Astrocyte (in vitro differentiated cells and primary cell): ENCODE results near the gene SCNN1B. TPM values are rescaled to one million over a fixed set of nuclear protein-coding genes. Genes with fewer than 3 reads are reported as not detected.

Experiments
- DNase-seq: peaks from one replicate; pipeline ENCODE4 v3.0.0-alpha.2; 2010; ENCODE audit warnings: low read depth
- FAIRE-seq: peaks from 2 replicates; lab custom pipeline; 2011; peaks lifted over from hg19 to GRCh38; lab: Jason Lieb, UNC
- H2AFZ ChIP-seq: 2 replicates; pipeline ENCODE4 v1.6.0; 2012; ENCODE audit warnings: low read depth, low read length, inconsistent platforms
- H3K27ac ChIP-seq: 2 replicates; pipeline ENCODE4 v1.5.1; 2011; ENCODE audit warnings: low read depth, low read length, inconsistent platforms
- H3K27me3 ChIP-seq: 2 replicates; pipeline ENCODE4 v1.6.0; 2011; ENCODE audit warnings: low read length, inconsistent platforms; ENCODE audit not compliant: insufficient read depth
- H3K36me3 ChIP-seq: 2 replicates; pipeline ENCODE4 v1.5.1; 2011; ENCODE audit warnings: low read length, inconsistent platforms; ENCODE audit not compliant: insufficient read depth
- H3K4me1 ChIP-seq: 2 replicates; pipeline ENCODE4 v1.5.1; 2011; ENCODE audit warnings: low read length, inconsistent platforms; ENCODE audit not compliant: insufficient read depth
- H3K4me2 ChIP-seq: 2 replicates; pipeline ENCODE4 v1.6.0; 2012; ENCODE audit warnings: low read length, inconsistent platforms
- H3K4me3 ChIP-seq: 2 replicates; pipeline ENCODE4 v1.5.1; 2011; ENCODE audit warnings: low read depth, mild to moderate bottlenecking, low read length, inconsistent platforms; ENCODE audit not compliant: insufficient read depth
- H3K79me2 ChIP-seq: 2 replicates; pipeline ENCODE4 v1.6.0; 2012; ENCODE audit warnings: mild to moderate bottlenecking, low read length, inconsistent platforms; ENCODE audit not compliant: insufficient read depth
- H3K9ac ChIP-seq: 2 replicates; pipeline ENCODE4 v1.6.0; 2012; ENCODE audit warnings: mild to moderate bottlenecking, low read length, inconsistent platforms
- H3K9me3 ChIP-seq: 2 replicates; pipeline ENCODE4 v1.5.1; 2012; ENCODE audit warnings: low read depth, mild to moderate bottlenecking, low read length, inconsistent platforms; ENCODE audit not compliant: insufficient read depth
- H4K20me1 ChIP-seq: 2 replicates; pipeline ENCODE4 v1.6.0; 2012; ENCODE audit warnings: low read length, inconsistent platforms; ENCODE audit not compliant: insufficient read depth
- H3K27ac Mint-ChIP-seq: one replicate; pipeline ENCODE4 v1.8.0; 2021; ENCODE audit warnings: mild to moderate bottlenecking, mixed read lengths; ENCODE audit not compliant: unreplicated experiment
- H3K27me3 Mint-ChIP-seq: one replicate; pipeline ENCODE4 v1.8.0; 2021; ENCODE audit warnings: low read depth, mixed read lengths; ENCODE audit not compliant: unreplicated experiment
- H3K36me3 Mint-ChIP-seq: one replicate; pipeline ENCODE4 v1.8.0; 2021; ENCODE audit warnings: low read depth, mixed read lengths; ENCODE audit not compliant: unreplicated experiment
- H3K4me1 Mint-ChIP-seq: one replicate; pipeline ENCODE4 v1.8.0; 2021; ENCODE audit warnings: low read depth, mixed read lengths; ENCODE audit not compliant: unreplicated experiment
- H3K4me3 Mint-ChIP-seq: one replicate; pipeline ENCODE4 v1.8.0; 2021; ENCODE audit warnings: mild to moderate bottlenecking, moderate library complexity, mixed read lengths; ENCODE audit not compliant: unreplicated experiment
- H3K9me3 Mint-ChIP-seq: one replicate; pipeline ENCODE4 v1.8.0; 2021; ENCODE audit warnings: mild to moderate bottlenecking, mixed read lengths; ENCODE audit not compliant: unreplicated experiment
- CTCF ChIP-seq: IDR thresholded peaks from 2 replicates; pipeline ENCODE4 v1.5.1; 2011; ENCODE audit warnings: low read depth, mild to moderate bottlenecking, inconsistent platforms, low read length, moderate library complexity; ENCODE audit not compliant: insufficient read depth
- EZH2 ChIP-seq: IDR thresholded peaks from 2 replicates; pipeline ENCODE4 v1.6.1; 2012; ENCODE audit warnings: mild to moderate bottlenecking, low read length, inconsistent platforms; ENCODE audit not compliant: insufficient read depth
- total RNA-seq: library from RNA; stranded (reverse); gene quantifications from 2 replicates; pipeline ENCODE4 v1.2.1, GENCODE V29; 2021

SCNN1B gene
- total RNA-seq, 1 donor from 2014 or later: not detected

GRCh38 chr16:23337836-23338550 is 35.9 kb downstream of the SCNN1B start:
- no peak for DNase-seq
- H3K4me1 ChIP-seq: no peaks in the 10 kb centered on the region
- no peak overlapping the region for H2AFZ ChIP-seq
- peaks cover 2% of the 10 kb centered on the region for H3K27me3 Mint-ChIP-seq
- H3K4me1 Mint-ChIP-seq: no peaks in the 10 kb centered on the region
- H3K4me3 Mint-ChIP-seq: no peak overlapping the region
- no peak overlapping the region for H3K27ac ChIP-seq
- no peaks in the 10 kb centered on the region for H3K27me3 ChIP-seq
- no peak for FAIRE-seq
- H3K36me3 Mint-ChIP-seq: no peaks in the 10 kb centered on the region
- no peak overlapping the region for H3K4me3 ChIP-seq
- no peak overlapping the region for H3K9ac ChIP-seq
- no peaks in the 10 kb centered on the region for H3K9me3 Mint-ChIP-seq
- no peak for TF ChIP-seq CTCF
- no peak overlapping the region for H3K4me2 ChIP-seq
- no peaks in the 10 kb centered on the region for H3K79me2 ChIP-seq
- no peaks in the 10 kb centered on the region for H4K20me1 ChIP-seq
- H3K36me3 ChIP-seq: no peaks in the 10 kb centered on the region
- H3K9me3 ChIP-seq: no peaks in the 10 kb centered on the region
- H3K27ac Mint-ChIP-seq: no peak overlapping the region

- H3K36me3 Mint-ChIP-seq: no peaks in the 10 kb centered on the region
- H3K27ac ChIP-seq: no peak overlapping the region
- H3K79me2 ChIP-seq: no peaks in the 10 kb centered on the region
- TF ChIP-seq CTCF (no peak), EZH2 (no peak)
- no peaks in the 10 kb centered on the region for H3K9me3 ChIP-seq
- no peak overlapping the region for H3K27ac Mint-ChIP-seq
- H3K4me2 ChIP-seq: no peak overlapping the region
- H3K36me3 ChIP-seq: no peaks in the 10 kb centered on the region
- H2AFZ ChIP-seq: no peak overlapping the region
- H3K9ac ChIP-seq: no peak overlapping the region
- H3K4me1 Mint-ChIP-seq: no peaks in the 10 kb centered on the region
- H3K27me3 Mint-ChIP-seq: peaks cover 3% of the 10 kb centered on the region
- H3K27me3 ChIP-seq: no peaks in the 10 kb centered on the region
- DNase-seq (no peak), FAIRE-seq (no peak)
- peaks cover 1% of the 10 kb centered on the region for H3K9me3 Mint-ChIP-seq
- no peak overlapping the region for H3K4me3 ChIP-seq
- no peak overlapping the region for H3K4me3 Mint-ChIP-seq
- H4K20me1 ChIP-seq: no peaks in the 10 kb centered on the region
- no peaks in the 10 kb centered on the region for H3K4me1 ChIP-seq
Observed at GRCh38 chr16:23339787-23340186, 37.7 kb downstream of the SCNN1B start.

GRCh38 chr16:23342083-23342640 is 40.1 kb downstream of the SCNN1B start:
- no peaks in the 10 kb centered on the region for H3K79me2 ChIP-seq
- Mint-ChIP-seq H3K4me1 (no peaks in the 10 kb centered on the region), H3K27me3 (peaks cover 17% of the 10 kb centered on the region), H3K36me3 (no peaks in the 10 kb centered on the region), H3K27ac (no peak overlapping the region), H3K4me3 (no peak overlapping the region), H3K9me3 (peaks cover 2% of the 10 kb centered on the region)
- no peak overlapping the region for H3K4me2 ChIP-seq
- H3K9me3 ChIP-seq: no peaks in the 10 kb centered on the region
- no peak overlapping the region for H3K4me3 ChIP-seq
- no peaks in the 10 kb centered on the region for H3K4me1 ChIP-seq
- TF ChIP-seq CTCF: no peak
- no peak for TF ChIP-seq EZH2
- H3K27ac ChIP-seq: no peak overlapping the region
- H2AFZ ChIP-seq: no peak overlapping the region
- no peak for FAIRE-seq
- no peak for DNase-seq
- no peaks in the 10 kb centered on the region for H3K36me3 ChIP-seq
- no peaks in the 10 kb centered on the region for H3K27me3 ChIP-seq
- H3K9ac ChIP-seq: no peak overlapping the region
- no peaks in the 10 kb centered on the region for H4K20me1 ChIP-seq
